HPDE6-E6E7 (cell line): ENCODE data around the gene PDK2.

Source experiments
- DNase-seq: peaks from one replicate; pipeline ENCODE4 v3.0.0; 2011; ENCODE audit warnings: missing footprints; ENCODE audit errors: extremely low spot score

The PDK2 gene

GRCh38 chr17:50100480-50100883 lies 5.3 kb downstream of the PDK2 start:
- DNase-seq: no peak

DNA sequence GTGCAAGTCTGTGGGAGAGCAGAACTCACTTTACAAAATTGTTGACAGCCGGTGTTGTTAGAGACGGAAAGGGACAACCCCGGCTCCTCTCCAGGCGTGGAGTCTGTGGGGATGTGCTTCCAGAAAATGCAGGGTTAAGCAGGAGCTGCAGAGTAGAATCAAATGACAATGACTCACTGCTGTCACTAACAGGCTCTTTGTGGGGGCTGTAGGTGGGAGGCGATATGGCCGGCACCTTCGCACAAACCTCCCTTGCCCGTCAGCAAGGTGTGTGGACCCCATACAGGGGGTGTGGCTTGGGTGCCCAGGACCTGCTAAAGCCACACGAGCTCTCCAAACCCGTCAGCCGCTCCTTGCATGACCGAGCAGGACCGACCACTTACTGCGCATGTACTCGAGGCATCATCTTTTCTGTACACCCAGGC lies 5.8 kb downstream of the PDK2 start:
- no peak for DNase-seq

- DNase-seq: no peak
Measured at GRCh38 chr17:50101346-50102163, 6.4 kb downstream of the PDK2 start.

GRCh38 chr17:50102164-50102991 lies 7.2 kb downstream of the PDK2 start:
- no peak for DNase-seq

- DNase-seq: no peak
Measured at GRCh38 chr17:50103252-50103651, 8.1 kb downstream of the PDK2 start.

DNA sequence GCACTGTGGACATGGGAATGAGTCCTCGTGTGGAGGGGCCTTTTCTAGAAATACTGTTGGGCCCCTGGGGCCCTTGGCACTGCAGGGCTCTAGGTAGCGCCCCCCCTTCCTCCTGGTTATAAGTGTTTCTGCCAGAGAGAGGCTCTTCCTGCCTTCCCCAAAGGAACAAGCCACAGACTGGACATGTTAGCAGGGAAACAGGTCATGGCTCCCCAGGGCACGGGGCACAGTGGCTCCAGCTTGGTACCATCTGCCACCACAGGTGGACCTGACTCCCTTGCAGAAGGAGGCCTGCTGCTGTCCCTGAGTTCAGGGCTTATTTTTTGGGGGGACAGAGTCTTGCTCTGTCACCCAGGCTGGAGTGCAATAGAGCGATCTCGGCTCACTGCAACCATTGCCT lies 8.8 kb downstream of the PDK2 start:
- no peak for DNase-seq

- no peak for DNase-seq
Measured at GRCh38 chr17:50105811-50106210, 10.7 kb downstream of the PDK2 start.

GRCh38 chr17:50106393-50107131 lies 11.4 kb downstream of the PDK2 start:
- no peak for DNase-seq

- peak; percentile 98 for DNase-seq
Measured at GRCh38 chr17:50107790-50108414, 12.8 kb downstream of the PDK2 start.

- DNase-seq: no peak
Measured at GRCh38 chr17:50108556-50108955, 13.4 kb downstream of the PDK2 start.

DNA sequence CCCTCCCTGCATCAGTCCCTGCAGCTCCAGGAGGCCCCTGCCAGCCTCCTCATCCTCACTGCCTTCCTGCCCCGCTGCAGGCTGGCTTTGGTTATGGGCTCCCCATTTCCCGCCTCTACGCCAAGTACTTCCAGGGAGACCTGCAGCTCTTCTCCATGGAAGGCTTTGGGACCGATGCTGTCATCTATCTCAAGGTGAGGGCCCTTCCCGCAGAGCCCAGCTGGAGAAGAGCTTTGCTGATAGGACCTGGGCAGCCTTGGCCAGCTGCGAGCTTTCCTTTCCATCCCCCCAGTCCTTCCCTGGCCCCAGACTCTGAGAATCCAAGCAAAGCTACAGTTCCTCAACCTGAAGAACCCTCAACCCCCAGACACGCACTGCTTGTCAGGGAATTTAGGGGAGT lies 14.1 kb downstream of the PDK2 start:
- DNase-seq: no peak

GRCh38 chr17:50109785-50110184 lies 14.6 kb downstream of the PDK2 start:
- no peak for DNase-seq

DNA sequence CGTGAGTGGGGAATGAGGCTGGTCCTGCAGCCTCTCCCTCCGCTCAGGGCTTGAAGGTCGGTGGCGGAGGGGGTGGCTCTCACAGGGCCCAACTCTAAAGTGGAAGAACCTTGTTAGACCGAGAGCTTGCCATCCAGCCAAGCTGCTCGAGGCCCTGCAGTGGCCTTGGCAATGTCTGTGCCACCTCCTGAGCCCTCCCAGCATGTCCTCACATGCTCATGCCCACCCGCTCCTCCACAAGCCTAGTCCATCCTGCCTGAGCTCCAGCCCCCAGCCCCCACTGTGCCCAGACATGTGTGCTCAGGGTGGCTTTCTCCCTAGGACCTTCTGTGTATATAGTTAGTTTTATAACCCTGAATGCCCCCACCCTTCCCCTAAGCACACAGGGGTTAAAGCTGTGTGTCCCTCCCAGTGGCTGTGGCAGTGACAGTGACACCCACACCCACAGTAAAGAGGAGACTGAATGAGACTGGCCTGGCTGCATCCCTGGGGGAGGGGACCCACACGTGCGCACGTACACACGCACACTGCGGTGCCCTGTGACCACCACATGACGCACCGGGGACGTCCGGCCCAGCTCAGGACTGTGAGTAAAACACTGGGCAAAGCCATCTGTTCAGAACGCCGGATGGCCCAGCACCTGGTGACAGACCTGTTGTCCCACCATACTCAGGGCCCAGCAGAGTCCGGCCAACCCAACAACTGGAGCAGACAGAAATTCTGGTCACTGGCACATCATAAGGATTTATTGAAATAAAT lies 15.6 kb downstream of the PDK2 start:
- DNase-seq: no peak

DNA sequence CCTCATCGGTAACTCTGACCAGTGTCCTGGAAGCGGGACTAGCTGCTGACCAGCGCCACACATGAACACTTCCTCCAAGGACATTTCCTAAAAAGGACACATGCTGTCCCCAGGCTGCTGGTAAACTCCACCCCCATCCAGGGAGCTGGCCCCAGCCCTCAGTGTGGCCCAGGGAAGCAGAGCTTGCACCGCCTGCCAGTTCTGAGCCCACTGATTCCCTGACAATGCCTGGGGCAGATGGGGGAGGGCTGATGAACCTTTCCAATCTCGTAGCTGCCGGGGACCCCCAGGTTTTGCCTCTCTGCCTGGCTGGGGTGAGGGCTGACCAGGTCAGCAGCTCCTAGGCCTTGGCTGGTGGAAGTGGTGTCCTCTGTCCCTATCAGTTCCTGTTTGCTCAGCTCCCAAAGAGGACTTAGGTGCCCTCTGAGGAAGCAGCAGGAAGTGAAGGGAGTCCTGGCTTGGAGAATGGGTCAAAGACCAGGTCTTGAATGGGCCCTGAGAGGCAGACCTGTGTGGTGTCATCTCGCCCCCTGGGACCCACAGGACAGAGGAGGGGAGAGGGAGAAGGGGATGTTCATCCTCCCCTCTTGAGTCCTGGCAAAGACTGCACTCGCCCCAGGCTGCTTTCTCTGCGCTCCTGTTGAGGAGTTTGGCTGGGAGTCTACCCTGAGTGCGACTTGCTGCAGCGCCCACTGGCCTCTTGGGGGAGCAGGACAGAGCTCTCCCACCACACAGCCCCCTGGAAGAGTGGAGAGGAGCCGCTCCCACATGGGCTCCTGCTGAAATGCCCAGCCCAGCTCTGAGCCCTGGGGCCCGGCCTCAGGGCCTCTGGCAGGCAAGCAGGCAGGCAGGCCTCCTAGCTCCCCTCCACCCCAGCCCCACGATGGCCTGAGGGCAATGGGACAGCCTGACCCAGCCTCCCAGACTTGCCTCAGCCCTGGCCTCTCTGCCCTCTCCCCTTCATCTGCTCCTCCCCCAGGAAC lies 16.8 kb downstream of the PDK2 start:
- DNase-seq: no peak

GRCh38 chr17:50112694-50113093 lies 17.5 kb downstream of the PDK2 start:
- no peak for DNase-seq

DNA sequence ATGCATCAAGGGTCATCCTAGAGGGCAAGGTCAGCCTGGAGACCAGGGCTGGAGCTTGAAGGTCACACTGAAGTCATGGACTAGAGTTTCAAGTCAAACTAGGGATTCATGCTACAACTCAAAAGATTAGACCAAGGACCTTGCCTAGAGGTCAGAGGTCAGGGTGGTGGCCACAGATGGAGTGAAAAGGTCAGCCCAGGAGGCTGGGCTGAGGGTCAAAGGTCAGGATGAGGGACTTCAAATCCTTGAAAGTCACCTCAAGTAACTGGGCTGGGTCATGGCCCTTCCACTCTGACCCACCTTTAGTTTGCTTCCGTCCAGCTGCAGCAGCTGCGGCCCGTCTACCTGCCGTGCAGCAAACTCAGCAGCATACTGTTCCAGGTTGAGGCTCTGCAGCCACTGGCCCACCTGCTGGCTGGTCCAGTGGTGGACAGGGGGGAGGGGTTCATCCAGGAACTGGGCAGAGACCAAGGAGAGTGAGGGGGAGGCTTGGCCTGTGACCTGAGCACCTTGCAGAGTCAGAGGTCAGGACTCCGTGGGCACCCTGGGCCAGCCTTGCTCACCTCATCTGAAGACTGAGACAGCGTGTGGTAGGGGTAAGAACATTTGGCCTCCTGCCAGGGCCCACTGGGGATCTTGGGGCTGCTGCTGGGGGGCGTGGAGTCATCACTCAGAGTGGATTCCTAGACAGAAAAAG lies 18.6 kb downstream of the PDK2 start:
- DNase-seq: no peak

DNA sequence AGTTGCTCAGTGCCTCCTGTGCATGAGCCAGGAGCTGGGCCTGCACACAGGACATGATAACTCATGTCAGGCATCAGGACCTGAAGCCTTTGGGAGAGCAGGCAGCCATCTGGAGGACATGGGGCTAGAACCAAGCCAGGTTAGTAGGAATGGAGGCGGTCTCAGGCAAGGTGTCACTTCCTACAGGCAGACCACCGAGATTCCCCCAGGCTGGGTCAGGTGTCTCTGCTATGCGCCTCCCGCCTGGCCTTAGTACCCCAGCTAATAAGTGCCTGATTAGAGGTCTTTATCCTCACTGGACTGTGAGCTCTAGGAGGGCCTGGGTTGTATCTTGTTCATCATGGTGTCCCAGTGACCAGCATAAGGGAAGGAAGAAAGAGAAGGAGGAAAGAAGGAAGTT lies 19.2 kb downstream of the PDK2 start:
- no peak for DNase-seq

DNA sequence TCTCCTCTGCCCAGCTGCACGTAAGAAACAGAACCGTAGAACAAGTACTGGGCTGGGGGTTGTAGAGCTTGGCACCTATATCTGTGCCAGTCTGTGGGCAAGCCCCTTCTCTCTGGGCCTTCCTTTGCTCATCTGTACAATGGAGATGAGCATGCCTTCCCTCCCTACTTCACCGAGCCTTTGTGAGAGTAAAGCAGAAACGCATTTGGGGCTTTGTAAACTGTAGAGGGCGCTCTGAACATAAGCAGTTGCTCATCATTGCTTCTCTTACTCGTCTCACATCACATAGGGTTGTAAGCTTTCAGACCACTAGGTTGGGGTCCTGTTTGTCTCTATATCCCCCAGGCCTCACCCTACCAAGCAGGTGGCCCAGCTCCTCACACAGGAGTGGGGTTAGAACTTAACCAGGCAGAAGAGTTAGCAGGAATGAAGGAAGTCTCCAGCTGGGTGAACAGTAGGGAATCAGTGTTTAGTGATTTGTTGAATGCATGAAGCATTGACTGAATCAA lies 19.8 kb downstream of the PDK2 start:
- DNase-seq: no peak

GRCh38 chr17:50115756-50116155 lies 20.6 kb downstream of the PDK2 start:
- DNase-seq: no peak
